ENCODE data around the gene CRYL1.

GRCh38 chr13:20415694-20416107 lies 110.0 kb downstream of the CRYL1 start:
- TF ChIP-seq YY1 (tag by site-specific recombination; IDR thresholded peaks at IDR 0.05) = no peak
- TF ChIP-seq CTCF (tag by site-specific recombination; IDR thresholded peaks at IDR 0.05) = no peak
- TF ChIP-seq ZNF623 (tag by site-specific recombination; IDR thresholded peaks at IDR 0.05) = no peak
- TF ChIP-seq ZNF561 (tag by site-specific recombination; IDR thresholded peaks at IDR 0.05; ENCODE audit: borderline replicate concordance) = no peak
- no peak for TF ChIP-seq ZNF133 (tag by site-specific recombination; IDR thresholded peaks at IDR 0.05)
- TF ChIP-seq ZNF404 (tag by site-specific recombination; IDR thresholded peaks at IDR 0.05) = no peak
- no peak for TF ChIP-seq ZSCAN18 (tag by site-specific recombination; IDR thresholded peaks at IDR 0.05)
- TF ChIP-seq HOXA7 (CRISPR knock-in tag; IDR thresholded peaks at IDR 0.05; ENCODE audit: borderline replicate concordance) = no peak
- TF ChIP-seq ZNF660 (tag by site-specific recombination; IDR thresholded peaks at IDR 0.05) = no peak
- TF ChIP-seq REST (tag by site-specific recombination; IDR thresholded peaks at IDR 0.05) = no peak
- TF ChIP-seq ZNF184 (tag by site-specific recombination; IDR thresholded peaks at IDR 0.05) = no peak
